ENCODE data around the gene NSUN2. TPM values are rescaled to one million over a fixed set of nuclear protein-coding genes. Genes with fewer than 3 reads are reported as not detected.

The NSUN2 gene
- total RNA-seq, 1 experiment from 2014 or later: 118 TPM

- DNase-seq (ENCODE audit: extremely low read depth, low read depth): no peak
These were observed 65.0 kb downstream of the NSUN2 start for GRCh38 chr5:6567835-6568234.

GRCh38 chr5:6567068-6567467 is 65.8 kb downstream of the NSUN2 start:
- no peak for DNase-seq (ENCODE audit: extremely low read depth, low read depth)

GRCh38 chr5:6565492-6565891 is 67.4 kb downstream of the NSUN2 start:
- no peak for DNase-seq (ENCODE audit: extremely low read depth, low read depth)

- no peak for DNase-seq (ENCODE audit: extremely low read depth, low read depth)
These were observed 74.9 kb downstream of the NSUN2 start for GRCh38 chr5:6557807-6558575.

GRCh38 chr5:6556802-6557102 is 76.1 kb downstream of the NSUN2 start:
- no peak for DNase-seq (ENCODE audit: extremely low read depth, low read depth)

GRCh38 chr5:6556089-6556801 is 76.6 kb downstream of the NSUN2 start:
- DNase-seq (ENCODE audit: extremely low read depth, low read depth): no peak

- DNase-seq (ENCODE audit: extremely low read depth, low read depth): no peak
These were observed 78.0 kb downstream of the NSUN2 start for GRCh38 chr5:6554812-6555211.

GRCh38 chr5:6553972-6554371 is 78.9 kb downstream of the NSUN2 start:
- DNase-seq (ENCODE audit: extremely low read depth, low read depth): no peak

- DNase-seq (ENCODE audit: extremely low read depth, low read depth): no peak
These were observed 80.2 kb downstream of the NSUN2 start for GRCh38 chr5:6552612-6553011.

GRCh38 chr5:6551955-6552313 is 80.9 kb downstream of the NSUN2 start:
- no peak for DNase-seq (ENCODE audit: extremely low read depth, low read depth)

GRCh38 chr5:6551287-6551954 is 81.4 kb downstream of the NSUN2 start:
- DNase-seq (ENCODE audit: extremely low read depth, low read depth): no peak

- DNase-seq (ENCODE audit: extremely low read depth, low read depth): no peak
These were observed 82.2 kb downstream of the NSUN2 start for GRCh38 chr5:6550628-6551027.

Other genes with a start within 250 kb of the NSUN2 start
- 0.20 and 0.29 TPM in 2 replicates for gene UBE2QL1, start 184.2 kb downstream of the NSUN2 start, total RNA-seq (2014; rRNA removed; shearing (Covaris generic))
- 21.4 and 21.6 TPM in 2 replicates for gene SRD5A1, start 396 bp upstream of the NSUN2 start, total RNA-seq (2014; rRNA removed; shearing (Covaris generic))
- 14.5 and 17.7 TPM in 2 replicates for gene TENT4A, start 80.4 kb upstream of the NSUN2 start, total RNA-seq (2014; rRNA removed; shearing (Covaris generic))

Data from NCI-H460 (cell line).